Measurements from ENCODE around the gene ADAMTS5. TPM values are rescaled to one million over a fixed set of nuclear protein-coding genes. Genes with fewer than 3 reads are reported as not detected.

Gene ADAMTS5
- polyA plus RNA-seq, 1 donor from 2014 or later, result 1.6 TPM

- no peak overlapping the region for H3K4me2 ChIP-seq (ENCODE audit: low read length)
Measured at GRCh38 chr21:26877018-26877417, 89.9 kb downstream of the ADAMTS5 start.

GRCh38 chr21:26874347-26874746 is 92.5 kb downstream of the ADAMTS5 start:
- Histone ChIP-seq H4K20me1 (ENCODE audit: insufficient read depth) (no peaks in the 10 kb centered on the region), H3K9ac (ENCODE audit: low read length) (no peak overlapping the region), H3F3A (ENCODE audit: insufficient read depth, low read length, poor library complexity, severe bottlenecking) (no peaks in the 10 kb centered on the region), H3K27me3 (ENCODE audit: insufficient read depth, low read depth, low read length) (no peaks in the 10 kb centered on the region), H2AFZ (ENCODE audit: low read depth, low read length) (no peak overlapping the region), H3K4me3 (ENCODE audit: low read length) (no peak overlapping the region), H3K27ac (ENCODE audit: low read length) (no peak overlapping the region), H3K9me2 (ENCODE audit: insufficient read depth, low read length) (no peaks in the 10 kb centered on the region), H3K79me2 (replicated peaks; ENCODE audit: insufficient read depth, low read length) (no peaks in the 10 kb centered on the region), H3K4me2 (ENCODE audit: low read length) (no peak overlapping the region), H3K9me3 (ENCODE audit: low read length) (no peaks in the 10 kb centered on the region), H3K36me3 (ENCODE audit: insufficient read depth, low read length) (no peaks in the 10 kb centered on the region)
- no peak for TF ChIP-seq TAF1 (IDR thresholded peaks at IDR 0.05; ENCODE audit: low read depth)

More at GRCh38 chr21:26877018-26877417, 89.9 kb downstream of the ADAMTS5 start:
- H3K79me2 ChIP-seq (replicated peaks; ENCODE audit: insufficient read depth, low read length), result no peaks in the 10 kb centered on the region
- TF ChIP-seq MXI1 (conservative IDR thresholded peaks at IDR 0.05; ENCODE audit: poor library complexity, severe bottlenecking) (no peak), POLR2AphosphoS5 (IDR thresholded peaks at IDR 0.05) (no peak), RAD21 (conservative IDR thresholded peaks at IDR 0.05) (no peak)
- no peak overlapping the region for H3K4me3 ChIP-seq (ENCODE audit: low read length)
- H3K27me3 ChIP-seq (ENCODE audit: insufficient read depth, low read depth, low read length), result no peaks in the 10 kb centered on the region
- H3F3A ChIP-seq (ENCODE audit: insufficient read depth, low read length, poor library complexity, severe bottlenecking), result no peaks in the 10 kb centered on the region
- no peaks in the 10 kb centered on the region for H3K36me3 ChIP-seq (ENCODE audit: insufficient read depth, low read length)
- no peak overlapping the region for H3K27ac ChIP-seq (ENCODE audit: low read length)
- no peaks in the 10 kb centered on the region for H3K9me2 ChIP-seq (ENCODE audit: insufficient read depth, low read length)
- H3K9me3 ChIP-seq (ENCODE audit: low read length), result no peaks in the 10 kb centered on the region
- H4K20me1 ChIP-seq (ENCODE audit: insufficient read depth), result no peaks in the 10 kb centered on the region
- no peak overlapping the region for H3K9ac ChIP-seq (ENCODE audit: low read length)
- H2AFZ ChIP-seq (ENCODE audit: low read depth, low read length), result no peak overlapping the region

Small RNA genes lying within 50 kb of the gene (small RNA-seq; reads per million reads assigned to genes)
- gene MIR4759, result 0 reads per million in 3 experiments

Other genes starting within 250 kb of the ADAMTS5 start
- 0.84 and 2.7 TPM in 2 replicates for gene ADAMTS1, start 121.7 kb downstream of the ADAMTS5 start, polyA plus RNA-seq

All from neural cell (in vitro differentiated cells).